Activated T-cell treated with anti-CD3 and anti-CD28 coated beads, Interleukin-2, amount 50 U/mL, for 72 hours (primary cell): ENCODE measurements around the gene GPER1. TPM values are rescaled to one million over a fixed set of nuclear protein-coding genes. Genes with fewer than 3 reads are reported as not detected.
"Not testable (repeated sequence)": the region's sequence is repeated elsewhere in the genome, so short reads cannot be mapped to it uniquely, and the experiment has no call there.

Experiments
- ATAC-seq, 2 donors: fragments of 150-1000 bp; cut with Tn5 transposase; replicated peaks in 1 of 2; 2 replicates each; pipeline ENCODE4 v1.10.0; 2021; ENCODE audit warnings: moderate library complexity in 2 of 2, mild to moderate bottlenecking in 1 of 2
- DNase-seq, 2 donors: peaks; one replicate each; pipeline ENCODE4 v3.0.0; 2021 to 2022; ENCODE audit warnings: mixed read lengths in 1 of 2
- H3K27ac Mint-ChIP-seq: one replicate; pipeline ENCODE4 v1.8.0; 2022; ENCODE audit warnings: mild to moderate bottlenecking, moderate library complexity, mixed read lengths
- H3K27me3 Mint-ChIP-seq: one replicate; pipeline ENCODE4 v1.8.0; 2022; ENCODE audit warnings: low read depth, mixed read lengths
- H3K36me3 Mint-ChIP-seq, 2 donors: one replicate each; pipeline ENCODE4 v1.8.0; 2022; ENCODE audit warnings: mixed read lengths in 2 of 2, mild to moderate bottlenecking in 1 of 2; ENCODE audit not compliant: insufficient read depth in 2 of 2
- H3K4me1 Mint-ChIP-seq: one replicate; pipeline ENCODE4 v1.8.0; 2022; ENCODE audit warnings: low read depth, mixed read lengths
- H3K4me3 Mint-ChIP-seq, 2 donors: one replicate each; pipeline ENCODE4 v1.8.0; 2022; ENCODE audit warnings: mild to moderate bottlenecking in 2 of 2, mixed read lengths in 2 of 2, moderate library complexity in 2 of 2
- H3K9me3 Mint-ChIP-seq, 2 donors: one replicate each; pipeline ENCODE4 v1.8.0; 2022; ENCODE audit warnings: mixed read lengths in 2 of 2
- total RNA-seq, 2 donors: library from RNA; stranded (reverse); gene quantifications; one replicate each; pipeline ENCODE4 v1.2.3, GENCODE V29; 2022

Gene GPER1
- total RNA-seq: under 1 TPM; 0.24 to 0.56 TPM

GRCh38 chr7:1087952-1088920, at the start of gene GPER1:
Gene GPER1, plus strand, starts transcription at chr7:1088113. Its CDS starts 3,616 bp downstream, at chr7:1091729.
- H3K9me3 Mint-ChIP-seq: no peaks in the 10 kb centered on the region

GRCh38 chr7:1040233-1040632, 47.7 kb upstream of the GPER1 start:
- H3K27ac Mint-ChIP-seq: not testable (repeated sequence)

More at GRCh38 chr7:1087952-1088920, at the start of gene GPER1:
- ATAC-seq (no peak), DNase-seq (no peak)
- Mint-ChIP-seq H3K36me3 (peaks cover 2% of the 10 kb centered on the region in 2 donors), H3K4me1 (peaks cover 12% of the 10 kb centered on the region), H3K27me3 (no peaks in the 10 kb centered on the region), H3K27ac (no peak within 1 kb of the TSS), H3K4me3 (peak within 1 kb of the TSS; percentile 81 to 85)

GRCh38 chr7:1040790-1041189, 47.1 kb upstream of the GPER1 start:
- no peaks in the 10 kb centered on the region for H3K9me3 Mint-ChIP-seq
- H3K36me3 Mint-ChIP-seq: no peaks in the 10 kb centered on the region
- ATAC-seq (no peak), DNase-seq (no peak)
- no peak overlapping the region for H3K27ac Mint-ChIP-seq
- peak overlapping the region in 1 of 2 donors; percentile 80 for H3K4me3 Mint-ChIP-seq
- H3K27me3 Mint-ChIP-seq: peaks cover 8% of the 10 kb centered on the region
- peaks cover 30% of the 10 kb centered on the region for H3K4me1 Mint-ChIP-seq

More at GRCh38 chr7:1040233-1040632, 47.7 kb upstream of the GPER1 start:
- not testable (repeated sequence) for H3K4me3 Mint-ChIP-seq, H3K27me3 Mint-ChIP-seq, H3K9me3 Mint-ChIP-seq, ATAC-seq, H3K36me3 Mint-ChIP-seq, DNase-seq
- peaks cover 24% of the 10 kb centered on the region for H3K4me1 Mint-ChIP-seq

GRCh38 chr7:1041551-1042491, 46.1 kb upstream of the GPER1 start:
- no peak overlapping the region for H3K27ac Mint-ChIP-seq
- ATAC-seq (no peak), DNase-seq (peak in 1 of 2 donors; percentile 24)
- no peaks in the 10 kb centered on the region for H3K36me3 Mint-ChIP-seq
- H3K9me3 Mint-ChIP-seq: no peaks in the 10 kb centered on the region
- peaks cover 37% of the 10 kb centered on the region for H3K4me1 Mint-ChIP-seq
- H3K4me3 Mint-ChIP-seq: peak overlapping the region in 1 of 2 donors; percentile 38
- peaks cover 8% of the 10 kb centered on the region for H3K27me3 Mint-ChIP-seq

DNA sequence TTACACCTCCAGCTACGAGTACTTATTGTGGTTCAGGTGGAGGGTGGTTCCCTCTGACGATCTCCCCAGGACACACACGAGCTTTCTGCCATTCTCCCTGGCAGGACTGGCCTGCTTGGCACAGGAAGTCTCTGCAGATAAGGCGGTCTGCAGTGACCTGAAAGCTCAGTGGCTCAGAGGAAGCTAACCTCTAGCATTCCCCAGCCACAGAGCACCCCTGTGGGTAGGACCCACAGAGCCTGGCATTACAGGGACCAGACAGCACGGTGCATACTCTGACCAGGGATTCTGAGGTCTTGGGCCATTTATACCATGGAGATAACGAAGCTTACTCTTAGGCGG, 45.5 kb upstream of the GPER1 start:
- ATAC-seq (no peak), DNase-seq (no peak)
- no peak overlapping the region for H3K27ac Mint-ChIP-seq
- H3K27me3 Mint-ChIP-seq: peaks cover 8% of the 10 kb centered on the region
- no peak overlapping the region for H3K4me3 Mint-ChIP-seq
- no peaks in the 10 kb centered on the region for H3K9me3 Mint-ChIP-seq
- no peaks in the 10 kb centered on the region for H3K36me3 Mint-ChIP-seq
- peaks cover 43% of the 10 kb centered on the region for H3K4me1 Mint-ChIP-seq

GRCh38 chr7:1043552-1044188, 44.2 kb upstream of the GPER1 start:
- Mint-ChIP-seq H3K4me3 (peak overlapping the region; percentile 73 to 87), H3K27ac (peak overlapping the region; percentile 79), H3K27me3 (peaks cover 8% of the 10 kb centered on the region), H3K4me1 (peaks cover 49% of the 10 kb centered on the region), H3K36me3 (no peaks in the 10 kb centered on the region), H3K9me3 (no peaks in the 10 kb centered on the region)
- ATAC-seq (no peak), DNase-seq (no peak)

- DNase-seq: peak; percentile 93 to 97
- ATAC-seq: peak; percentile 94 to 96
- H3K36me3 Mint-ChIP-seq: no peaks in the 10 kb centered on the region
- peaks cover 8% of the 10 kb centered on the region for H3K27me3 Mint-ChIP-seq
- peak within 1 kb of the TSS; percentile 87 to 89 for H3K4me3 Mint-ChIP-seq
- peak within 1 kb of the TSS; percentile 79 for H3K27ac Mint-ChIP-seq
- peaks cover 57% of the 10 kb centered on the region for H3K4me1 Mint-ChIP-seq
- no peaks in the 10 kb centered on the region for H3K9me3 Mint-ChIP-seq
These were observed 43.5 kb upstream of the GPER1 start, which contains the start of gene GPR146 for GRCh38 chr7:1044189-1045068. Gene GPR146, plus strand, starts transcription at chr7:1044546. Its CDS starts 12,970 bp downstream, at chr7:1057516.

GRCh38 chr7:1045069-1046063, 42.5 kb upstream of the GPER1 start:
- H3K9me3 Mint-ChIP-seq: no peaks in the 10 kb centered on the region
- no peak for ATAC-seq

GRCh38 chr7:1046722-1047679, 40.9 kb upstream of the GPER1 start:
- H3K27ac Mint-ChIP-seq: no peak overlapping the region
- H3K4me1 Mint-ChIP-seq: peaks cover 58% of the 10 kb centered on the region
- no peaks in the 10 kb centered on the region for H3K9me3 Mint-ChIP-seq
- ATAC-seq (no peak), DNase-seq (no peak)
- no peaks in the 10 kb centered on the region for H3K27me3 Mint-ChIP-seq
- no peaks in the 10 kb centered on the region for H3K36me3 Mint-ChIP-seq
- H3K4me3 Mint-ChIP-seq: peak overlapping the region; percentile 4 to 10

More at GRCh38 chr7:1045069-1046063, 42.5 kb upstream of the GPER1 start:
- Mint-ChIP-seq H3K36me3 (no peaks in the 10 kb centered on the region), H3K27ac (peak overlapping the region; percentile 44), H3K4me3 (peak overlapping the region; percentile 80 to 89), H3K27me3 (peaks cover 7% of the 10 kb centered on the region), H3K4me1 (peaks cover 65% of the 10 kb centered on the region)
- DNase-seq: no peak

- Mint-ChIP-seq H3K4me3 (peak overlapping the region in 1 of 2 donors; percentile 29), H3K27me3 (no peaks in the 10 kb centered on the region), H3K4me1 (peaks cover 50% of the 10 kb centered on the region), H3K36me3 (no peaks in the 10 kb centered on the region), H3K9me3 (no peaks in the 10 kb centered on the region), H3K27ac (no peak overlapping the region)
- ATAC-seq (no peak), DNase-seq (no peak)
These were observed 38.7 kb upstream of the GPER1 start for GRCh38 chr7:1049006-1049741.
